Activated CD4-positive, alpha-beta memory T cell treated with anti-CD3 and anti-CD28 coated beads, Interleukin-2, amount 10 ng/mL, durations not matched to agents 7 days and 5 days (primary cell): ENCODE measurements around the gene CES3. TPM values are rescaled to one million over a fixed set of nuclear protein-coding genes. Genes with fewer than 3 reads are reported as not detected.
"Not testable (repeated sequence)": the region's sequence is repeated elsewhere in the genome, so short reads cannot be mapped to it uniquely, and the experiment has no call there.

Source experiments
- CTCF ChIA-PET: fragments of 350-600 bp; sonication (Branson Sonifier 250); formaldehyde crosslinking; loops from one replicate; lab custom pipeline; 2021; ENCODE audit warnings: antibody characterized with exemption, inconsistent platforms; lab: Charles Lee
- POLR2A ChIA-PET: fragments of 350-600 bp; sonication (Branson Sonifier 250); formaldehyde crosslinking; loops from one replicate; lab custom pipeline; 2021; ENCODE audit warnings: antibody characterized with exemption; lab: Charles Lee
- DNase-seq: peaks from one replicate; pipeline ENCODE4 v3.0.0-alpha.2; 2020
- H3K27ac Mint-ChIP-seq: one replicate; pipeline ENCODE4 v1.8.0; 2021; ENCODE audit warnings: mild to moderate bottlenecking, mixed read lengths
- H3K27me3 Mint-ChIP-seq: one replicate; pipeline ENCODE4 v1.8.0; 2021; ENCODE audit warnings: mixed read lengths
- H3K36me3 Mint-ChIP-seq: one replicate; pipeline ENCODE4 v1.8.0; 2021; ENCODE audit warnings: low read depth, mixed read lengths
- H3K4me1 Mint-ChIP-seq: one replicate; pipeline ENCODE4 v1.8.0; 2021; ENCODE audit warnings: mixed read lengths
- H3K4me3 Mint-ChIP-seq: one replicate; pipeline ENCODE4 v1.8.0; 2021; ENCODE audit warnings: mild to moderate bottlenecking, mixed read lengths
- H3K9me3 Mint-ChIP-seq: one replicate; pipeline ENCODE4 v1.8.0; 2021; ENCODE audit warnings: mixed read lengths
- total RNA-seq, 2 experiments: library from RNA; stranded (reverse); gene quantifications; one replicate each; pipeline ENCODE4 v1.2.3, GENCODE V29; 2021

CES3 gene
- total RNA-seq, 2 experiments from 2014 or later: 6.1 to 6.3 TPM

DNA sequence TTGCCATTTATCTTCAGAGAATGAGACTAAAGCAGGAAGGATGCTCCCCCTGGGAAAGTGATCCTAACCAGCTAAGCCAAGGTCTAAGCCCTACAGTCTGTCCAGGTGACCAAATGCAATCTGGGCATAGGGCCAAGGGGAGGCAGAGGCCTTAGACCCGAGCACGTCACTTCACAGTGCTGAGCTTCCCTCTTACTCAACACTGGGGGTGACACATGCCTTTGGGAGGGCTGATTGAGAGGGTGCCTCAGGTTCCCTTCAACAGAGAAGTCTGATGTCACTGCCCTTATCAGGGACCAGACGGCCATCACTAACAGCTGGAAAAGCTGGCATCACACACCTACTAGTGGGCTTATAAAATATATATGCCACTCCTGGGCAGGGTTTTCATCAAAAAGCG is 30.9 kb upstream of the CES3 start:
- Mint-ChIP-seq H3K4me1 (peaks cover 50% of the 10 kb centered on the region), H3K36me3 (peaks cover 32% of the 10 kb centered on the region), H3K9me3 (no peaks in the 10 kb centered on the region), H3K27me3 (peaks cover 11% of the 10 kb centered on the region), H3K27ac (peak overlapping the region; percentile 35), H3K4me3 (no peak overlapping the region)
- no peak for DNase-seq
- POLR2A ChIA-PET: no interaction called here
- CTCF ChIA-PET: interaction anchor here (1.1 to 1.5 kb wide), 2 partner anchors 35 to 63 kb away, joined by 4 to 5 read pairs; no protein-coding TSS in a partner anchor

DNA sequence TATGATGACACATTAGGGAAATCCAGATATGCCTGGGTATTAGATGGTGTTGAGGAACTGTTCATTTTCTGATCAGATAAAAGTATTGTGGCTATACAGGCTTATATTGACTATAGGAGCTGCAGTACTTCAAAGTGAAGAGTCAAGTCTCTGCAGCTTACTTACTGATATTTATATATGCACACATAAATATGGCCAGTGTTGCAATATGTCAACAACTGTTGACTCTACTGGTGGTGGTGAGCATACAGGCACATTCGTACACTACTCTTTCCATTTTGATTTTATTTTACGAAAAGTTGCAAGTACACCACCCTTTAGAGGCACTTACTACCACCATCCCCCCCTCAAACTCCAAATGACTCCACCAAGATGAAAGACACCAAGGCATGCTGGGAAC is 29.4 kb upstream of the CES3 start:
- peaks cover 32% of the 10 kb centered on the region for H3K36me3 Mint-ChIP-seq
- no peak overlapping the region for H3K27ac Mint-ChIP-seq
- H3K9me3 Mint-ChIP-seq: no peaks in the 10 kb centered on the region
- ChIA-PET POLR2A (no interaction called here), CTCF (interaction anchor here (1.2 to 2.2 kb wide), 3 partner anchors 36 to 101 kb away, joined by 5 to 8 read pairs (median 6); partner anchors contain the start of gene NAE1)
- no peak for DNase-seq
- no peaks in the 10 kb centered on the region for H3K27me3 Mint-ChIP-seq
- no peak overlapping the region for H3K4me3 Mint-ChIP-seq
- H3K4me1 Mint-ChIP-seq: peaks cover 56% of the 10 kb centered on the region

DNA sequence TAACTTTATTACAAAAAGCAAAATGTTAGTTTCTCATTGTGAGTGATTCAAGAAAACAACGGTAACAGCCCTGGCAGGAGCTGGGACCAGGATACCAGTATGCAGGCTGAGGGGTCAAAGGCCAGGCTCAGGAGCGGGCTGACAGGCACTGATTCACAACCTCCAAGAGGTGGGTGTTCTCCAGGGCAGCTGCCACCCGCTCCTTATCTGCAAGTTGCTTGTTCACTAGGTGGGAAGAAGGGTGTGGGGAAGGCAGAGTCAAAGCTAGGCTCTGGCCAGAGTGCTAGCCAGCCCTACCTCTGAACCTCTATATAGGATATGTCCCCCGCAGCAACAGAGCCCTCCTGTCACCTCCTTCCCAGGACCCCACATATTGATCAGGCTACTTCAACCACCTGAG is 29.0 kb upstream of the CES3 start:
- H3K4me3 Mint-ChIP-seq: peak overlapping the region; percentile 98
- ChIA-PET POLR2A (interaction anchor here (2.5 kb wide), 1 partner anchor 11 kb away, joined by 11 read pairs; no protein-coding TSS in a partner anchor), CTCF (interaction anchor here (1.2 to 2.2 kb wide), 2 partner anchors 37 to 102 kb away, joined by 6 to 8 read pairs; partner anchors contain the start of gene NAE1)
- peaks cover 32% of the 10 kb centered on the region for H3K36me3 Mint-ChIP-seq
- H3K27me3 Mint-ChIP-seq: no peaks in the 10 kb centered on the region
- peak overlapping the region; percentile 17 for H3K27ac Mint-ChIP-seq
- no peaks in the 10 kb centered on the region for H3K9me3 Mint-ChIP-seq
- DNase-seq: no peak
- peaks cover 60% of the 10 kb centered on the region for H3K4me1 Mint-ChIP-seq

DNA sequence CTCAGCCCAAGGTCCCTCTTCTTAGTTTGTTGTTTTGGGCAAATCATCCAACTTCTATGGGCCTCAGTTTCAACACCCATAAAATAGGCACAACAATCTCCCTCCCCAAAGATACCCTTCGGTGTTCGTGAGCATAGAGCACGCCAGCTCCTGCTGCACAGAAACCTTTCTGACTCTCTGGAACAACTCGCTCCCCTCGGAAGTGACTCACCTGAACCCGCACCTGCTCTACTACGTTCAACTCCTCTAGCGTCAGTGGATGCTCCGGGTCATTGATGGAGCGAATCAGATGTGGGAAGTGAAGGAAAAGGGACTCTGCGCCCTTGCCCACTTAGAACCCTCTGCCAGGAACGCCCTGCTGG is 27.3 kb upstream of the CES3 start:
- Mint-ChIP-seq H3K27ac (peak overlapping the region; percentile 94), H3K9me3 (no peaks in the 10 kb centered on the region), H3K4me1 (peaks cover 57% of the 10 kb centered on the region), H3K27me3 (no peaks in the 10 kb centered on the region), H3K4me3 (peak overlapping the region; percentile 98), H3K36me3 (peaks cover 37% of the 10 kb centered on the region)
- ChIA-PET CTCF (interaction anchor here (1.0 to 2.2 kb wide), 7 partner anchors 10 to 222 kb away, joined by 3 to 8 read pairs (median 3); partner anchors contain the start of gene NAE1), POLR2A (interaction anchor here (0.6 to 2.5 kb wide), 16 partner anchors 9 to 314 kb away, joined by 3 to 11 read pairs (median 3); partner anchors contain the start of genes CDH16, FHOD1 and PDP2)
- DNase-seq: peak; percentile 58

DNA sequence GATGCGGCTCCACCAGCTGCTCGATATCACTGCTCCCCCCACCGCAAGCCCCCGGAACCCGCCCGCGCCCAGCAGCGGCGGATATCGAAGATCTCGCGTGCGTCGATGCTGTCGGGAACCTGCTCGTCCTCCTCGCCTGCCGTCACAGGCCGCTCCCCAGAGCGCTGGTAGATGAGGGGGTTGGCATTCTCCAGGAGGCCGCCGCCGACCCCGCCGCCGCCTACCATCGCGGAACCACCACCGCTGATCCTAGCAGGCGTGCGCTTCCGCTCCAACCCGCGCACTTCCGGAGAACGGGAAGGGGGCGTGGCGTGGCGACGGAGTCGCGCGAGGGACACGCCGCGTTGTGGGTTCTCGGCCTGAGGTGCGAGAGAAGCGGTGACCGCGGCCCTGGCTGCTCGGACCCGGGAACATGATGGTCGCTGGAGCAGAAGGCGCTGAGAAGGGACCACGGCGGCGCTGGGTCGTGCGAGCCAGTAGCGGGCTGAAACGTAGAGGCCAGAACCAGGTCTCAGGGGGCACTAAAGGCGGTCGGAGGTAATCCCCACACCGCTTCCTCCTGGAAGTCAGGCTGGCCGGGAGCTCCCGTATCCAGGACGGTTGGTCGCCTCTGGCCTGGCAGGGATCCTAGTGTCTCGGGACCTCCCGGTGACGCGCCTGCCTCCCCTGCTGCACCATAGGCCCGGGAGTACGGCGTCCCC is 26.8 kb upstream of the CES3 start, which contains the start of gene CIAO2B:
TSS of gene CIAO2B (minus strand) at position 265 of the 701 bp plus-strand sequence. CDS start at position 227, 38 bp downstream.
- Mint-ChIP-seq H3K36me3 (peaks cover 37% of the 10 kb centered on the region), H3K9me3 (no peaks in the 10 kb centered on the region), H3K27me3 (no peaks in the 10 kb centered on the region), H3K4me3 (peak within 1 kb of the TSS; percentile 98), H3K4me1 (peaks cover 57% of the 10 kb centered on the region), H3K27ac (peak within 1 kb of the TSS; percentile 94)
- ChIA-PET POLR2A (interaction anchor here (0.6 to 2.5 kb wide), 14 partner anchors 9 to 313 kb away, joined by 3 to 11 read pairs (median 3); partner anchors contain the start of genes CDH16, FHOD1, NAE1 and PDP2), CTCF (interaction anchor here (1.3 kb wide), 1 partner anchor 104 kb away, joined by 6 read pairs; the partner anchor contains the start of gene NAE1)
- DNase-seq: peak; percentile 90

DNA sequence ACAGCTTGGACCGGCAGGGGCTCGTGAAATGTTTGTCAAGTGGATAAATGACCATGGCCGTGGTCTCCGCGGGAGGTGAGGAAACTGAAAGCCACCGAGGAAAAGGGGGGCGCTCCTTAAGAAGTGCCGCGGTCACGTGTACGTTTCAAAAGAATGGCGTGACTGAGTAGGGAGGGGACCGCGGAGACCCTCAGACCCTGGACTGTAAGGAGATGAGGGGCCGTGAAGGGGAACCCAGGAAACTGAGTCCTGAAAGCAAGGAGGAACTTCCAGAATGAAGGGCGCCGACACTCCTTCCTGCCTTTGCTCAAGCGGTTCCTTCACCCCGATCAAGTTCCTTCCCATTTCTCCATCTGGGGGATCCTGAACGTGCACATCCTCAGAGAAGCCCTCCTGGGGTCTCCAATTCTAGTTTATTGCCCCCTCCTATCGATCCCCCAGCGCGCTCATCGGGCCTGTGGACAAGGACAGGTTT is 26.2 kb upstream of the CES3 start:
- POLR2A ChIA-PET: interaction anchor here (0.6 to 2.5 kb wide), 9 partner anchors 8 to 313 kb away, joined by 3 to 11 read pairs (median 4); partner anchors contain the start of genes CDH16, FHOD1, NAE1 and PDP2
- CTCF ChIA-PET, DNase-seq, H3K9me3 Mint-ChIP-seq, H3K27me3 Mint-ChIP-seq: not testable (repeated sequence)
- peaks cover 40% of the 10 kb centered on the region for H3K36me3 Mint-ChIP-seq
- H3K4me3 Mint-ChIP-seq: peak overlapping the region; percentile 98
- peaks cover 57% of the 10 kb centered on the region for H3K4me1 Mint-ChIP-seq
- H3K27ac Mint-ChIP-seq: peak overlapping the region; percentile 94

DNA sequence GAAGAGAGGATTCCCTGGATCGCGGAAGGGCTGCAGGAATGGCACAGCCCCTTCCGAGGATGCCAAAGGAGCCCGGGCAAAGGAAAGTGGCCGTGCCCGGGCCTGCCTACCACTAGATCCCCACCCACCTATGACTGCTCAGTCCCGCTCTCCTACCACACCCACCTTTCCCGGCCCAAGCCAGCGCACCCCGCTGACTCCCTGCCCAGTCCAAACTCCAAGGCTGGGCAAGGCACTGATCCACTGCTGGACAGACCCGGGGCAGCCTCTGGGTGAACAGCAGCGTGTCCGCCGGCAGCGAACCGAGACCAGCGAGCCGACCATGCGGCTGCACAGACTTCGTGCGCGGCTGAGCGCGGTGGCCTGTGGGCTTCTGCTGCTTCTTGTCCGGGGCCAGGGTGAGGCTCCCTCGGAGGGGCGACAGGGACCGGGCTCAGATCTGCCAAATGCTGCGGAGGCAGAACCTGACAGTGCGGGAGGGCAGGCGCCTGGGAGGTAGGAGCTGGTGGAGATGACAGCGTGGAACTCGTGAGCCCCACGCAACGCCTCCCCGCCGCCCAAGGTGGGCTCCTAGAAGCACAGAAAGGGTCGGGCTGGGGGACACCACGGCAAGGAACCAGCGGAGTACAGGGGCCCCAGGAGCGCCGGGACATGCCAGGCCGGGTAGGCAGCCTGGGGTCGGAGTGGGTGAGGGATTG is 25.6 kb upstream of the CES3 start, which contains the start of gene CES2:
TSS of gene CES2 (plus strand) at position 203 of the 698 bp plus-strand sequence. CDS start at position 323, 120 bp downstream.
- Mint-ChIP-seq H3K4me1 (peaks cover 57% of the 10 kb centered on the region), H3K9me3 (no peaks in the 10 kb centered on the region), H3K27ac (peak within 1 kb of the TSS; percentile 94), H3K36me3 (peaks cover 41% of the 10 kb centered on the region), H3K4me3 (peak within 1 kb of the TSS; percentile 98), H3K27me3 (no peaks in the 10 kb centered on the region)
- CTCF ChIA-PET: no interaction called here
- POLR2A ChIA-PET: interaction anchor here (1.3 to 2.3 kb wide), 2 partner anchors 16 to 312 kb away, joined by 4 to 6 read pairs; partner anchors contain the start of gene FHOD1
- DNase-seq: no peak

DNA sequence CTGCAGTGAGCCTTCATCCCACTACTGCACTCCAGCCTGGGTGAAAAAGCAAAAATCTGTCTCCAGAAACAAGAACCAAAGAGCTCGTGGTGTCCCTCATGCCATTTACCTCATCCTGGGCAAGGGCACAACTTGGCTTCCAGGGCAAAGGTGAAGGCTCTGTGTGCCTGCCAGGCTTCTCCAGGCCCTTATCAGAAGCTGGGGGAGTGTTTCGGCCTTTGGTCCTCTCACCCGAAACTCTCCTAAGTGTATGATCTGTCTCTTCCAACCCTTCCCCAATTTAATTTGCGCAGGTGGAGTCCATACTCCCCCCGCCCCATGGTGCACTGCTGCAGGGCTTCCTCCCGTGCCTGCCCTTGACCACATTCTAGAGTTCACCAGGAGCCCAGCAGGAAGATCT is 24.6 kb upstream of the CES3 start:
- CTCF ChIA-PET: interaction anchor here (1.2 kb wide), 1 partner anchor 106 kb away, joined by 3 read pairs; the partner anchor contains the start of gene NAE1
- DNase-seq: no peak
- Mint-ChIP-seq H3K36me3 (peaks cover 38% of the 10 kb centered on the region), H3K27me3 (no peaks in the 10 kb centered on the region), H3K4me1 (peaks cover 57% of the 10 kb centered on the region), H3K9me3 (no peaks in the 10 kb centered on the region), H3K4me3 (peak overlapping the region; percentile 48), H3K27ac (peak overlapping the region; percentile 45)
- POLR2A ChIA-PET: no interaction called here

DNA sequence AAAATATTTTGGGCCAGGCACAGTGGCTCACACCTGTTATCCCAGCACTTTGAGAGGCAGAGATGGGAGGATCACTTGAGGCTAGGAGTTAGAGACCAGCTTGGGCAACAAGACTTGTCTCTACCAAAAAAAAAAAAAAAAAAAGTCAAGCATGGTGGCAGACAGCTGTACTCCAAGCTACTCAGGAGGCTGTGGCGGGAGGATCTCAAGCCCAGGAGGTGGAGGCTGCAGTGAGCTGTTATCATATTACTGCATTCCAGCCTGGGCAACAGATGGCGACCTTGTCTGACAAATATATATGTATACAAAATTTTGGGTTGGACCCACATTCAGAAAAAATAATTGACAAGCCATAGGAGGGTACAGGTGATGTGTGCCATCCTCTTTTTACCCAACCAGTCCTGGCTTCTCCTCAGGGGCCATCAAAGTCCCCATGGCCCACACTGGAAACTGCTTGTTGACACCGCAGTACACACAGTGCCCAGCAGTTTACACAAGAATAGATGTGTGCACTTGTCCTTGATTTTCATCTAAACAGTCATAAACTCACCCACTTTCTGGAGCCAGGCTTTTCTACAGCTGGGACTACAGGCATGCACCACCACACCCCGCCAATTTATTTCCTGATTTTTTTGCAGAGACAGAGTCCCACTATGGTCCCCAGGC is 24.0 kb upstream of the CES3 start:
- ChIA-PET POLR2A (no interaction called here), CTCF (interaction anchor here (0.5 to 1.2 kb wide), 4 partner anchors 10 to 190 kb away, joined by 3 read pairs; partner anchors contain the start of gene NAE1)
- H3K36me3 Mint-ChIP-seq: peaks cover 39% of the 10 kb centered on the region
- H3K27ac Mint-ChIP-seq: peak overlapping the region; percentile 45
- no peaks in the 10 kb centered on the region for H3K27me3 Mint-ChIP-seq
- no peaks in the 10 kb centered on the region for H3K9me3 Mint-ChIP-seq
- DNase-seq: no peak
- H3K4me1 Mint-ChIP-seq: peaks cover 52% of the 10 kb centered on the region
- H3K4me3 Mint-ChIP-seq: peak overlapping the region; percentile 48

DNA sequence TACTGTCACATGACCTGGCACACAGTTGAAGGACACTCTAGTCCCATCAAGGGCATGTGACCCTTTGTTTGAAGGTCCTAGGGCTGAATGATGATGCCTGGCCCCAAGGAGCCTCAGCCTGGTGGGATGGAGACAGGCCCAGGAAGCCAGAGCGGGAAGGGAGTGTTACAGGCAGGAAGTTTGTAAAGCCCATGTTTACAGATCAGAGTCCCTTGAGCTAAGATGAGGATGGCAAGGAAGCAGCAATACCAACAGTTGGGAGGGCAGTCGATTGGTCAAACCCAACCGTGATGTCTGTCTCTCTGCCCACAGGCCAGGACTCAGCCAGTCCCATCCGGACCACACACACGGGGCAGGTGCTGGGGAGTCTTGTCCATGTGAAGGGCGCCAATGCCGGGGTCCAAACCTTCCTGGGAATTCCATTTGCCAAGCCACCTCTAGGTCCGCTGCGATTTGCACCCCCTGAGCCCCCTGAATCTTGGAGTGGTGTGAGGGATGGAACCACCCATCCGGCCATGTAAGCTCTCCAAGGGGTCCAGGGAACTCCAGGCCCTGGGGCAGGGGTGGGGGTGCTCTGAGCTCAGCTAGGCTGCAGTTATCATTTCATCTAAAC is 23.2 kb upstream of the CES3 start:
- Mint-ChIP-seq H3K4me1 (peaks cover 43% of the 10 kb centered on the region), H3K36me3 (peaks cover 40% of the 10 kb centered on the region), H3K27me3 (no peaks in the 10 kb centered on the region), H3K9me3 (no peaks in the 10 kb centered on the region), H3K4me3 (no peak overlapping the region), H3K27ac (peak overlapping the region; percentile 33)
- DNase-seq: no peak
- ChIA-PET CTCF (interaction anchor here (0.5 to 1.2 kb wide), 3 partner anchors 10 to 189 kb away, joined by 3 read pairs; no protein-coding TSS in a partner anchor), POLR2A (no interaction called here)

DNA sequence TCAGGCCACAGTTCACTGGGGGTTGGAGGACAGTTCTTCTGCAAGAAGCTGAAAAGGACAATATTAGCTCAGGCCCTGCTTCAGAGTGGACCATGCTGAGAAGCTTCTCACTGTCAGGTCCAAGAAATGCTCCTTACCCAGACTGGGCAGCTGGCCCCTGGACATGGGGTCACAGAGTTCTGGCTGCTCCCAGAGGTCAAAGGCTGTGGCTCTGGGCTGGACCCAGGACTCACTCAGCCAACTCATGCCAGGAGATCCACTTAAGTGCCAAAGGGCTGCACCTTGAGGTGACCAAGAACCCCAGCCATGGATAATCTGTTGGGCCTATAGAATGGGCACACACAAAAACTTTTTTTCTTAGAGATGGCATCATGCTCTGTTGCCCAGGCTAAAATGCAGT is 21.7 kb upstream of the CES3 start:
- no peak overlapping the region for H3K4me3 Mint-ChIP-seq
- H3K27ac Mint-ChIP-seq: no peak overlapping the region
- ChIA-PET CTCF (no interaction called here), POLR2A (no interaction called here)
- H3K27me3 Mint-ChIP-seq: no peaks in the 10 kb centered on the region
- peaks cover 28% of the 10 kb centered on the region for H3K4me1 Mint-ChIP-seq
- H3K9me3 Mint-ChIP-seq: no peaks in the 10 kb centered on the region
- no peak for DNase-seq
- H3K36me3 Mint-ChIP-seq: peaks cover 30% of the 10 kb centered on the region

DNA sequence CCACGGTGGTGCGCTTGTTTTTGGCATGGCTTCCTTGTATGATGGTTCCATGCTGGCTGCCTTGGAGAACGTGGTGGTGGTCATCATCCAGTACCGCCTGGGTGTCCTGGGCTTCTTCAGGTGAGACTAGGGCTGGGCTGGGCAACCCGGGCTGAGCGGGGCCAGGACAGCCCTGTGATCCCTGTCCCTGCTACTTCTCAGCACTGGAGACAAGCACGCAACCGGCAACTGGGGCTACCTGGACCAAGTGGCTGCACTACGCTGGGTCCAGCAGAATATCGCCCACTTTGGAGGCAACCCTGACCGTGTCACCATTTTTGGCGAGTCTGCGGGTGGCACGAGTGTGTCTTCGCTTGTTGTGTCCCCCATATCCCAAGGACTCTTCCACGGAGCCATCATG is 20.8 kb upstream of the CES3 start:
- no peak for DNase-seq
- no peaks in the 10 kb centered on the region for H3K9me3 Mint-ChIP-seq
- no peaks in the 10 kb centered on the region for H3K27me3 Mint-ChIP-seq
- no peak overlapping the region for H3K4me3 Mint-ChIP-seq
- POLR2A ChIA-PET: no interaction called here
- H3K4me1 Mint-ChIP-seq: peaks cover 23% of the 10 kb centered on the region
- CTCF ChIA-PET: no interaction called here
- H3K27ac Mint-ChIP-seq: no peak overlapping the region
- H3K36me3 Mint-ChIP-seq: peaks cover 29% of the 10 kb centered on the region
